H1 (cell line): Measurements from ENCODE around the gene SNED1. TPM values are rescaled to one million over a fixed set of nuclear protein-coding genes. Genes with fewer than 3 reads are reported as not detected.

Experiments used
- CEBPB ChIP-seq: IDR thresholded peaks from 2 replicates; pipeline ENCODE4 v1.6.1; 2012; ENCODE audit warnings: low read depth, low read length
- EGR1 ChIP-seq: IDR thresholded peaks from 2 replicates; pipeline ENCODE4 v1.6.1; 2011; ENCODE audit warnings: low read depth, low read length, borderline replicate concordance
- JUND ChIP-seq: IDR thresholded peaks from 2 replicates; pipeline ENCODE4 v1.6.1; 2011; ENCODE audit warnings: mild to moderate bottlenecking, improper control_type of control experiment, low read length
- POLR2AphosphoS5 ChIP-seq: IDR thresholded peaks from 2 replicates; pipeline ENCODE4 v1.6.1; 2011; ENCODE audit warnings: low read depth, low read length
- SIRT6 ChIP-seq: IDR thresholded peaks from one replicate; pipeline ENCODE4 v1.7.1; 2012; ENCODE audit warnings: low read length, inconsistent platforms
- polyA plus RNA-seq, 7 experiments: library from polyadenylated mRNA; depleted of rRNA in 3 of 7; stranded (reverse) in 5 of 7; unstranded in 2 of 7; fragments of >200 nt in 5 of 7; fragments of 200-250 nt in 2 of 7; gene quantifications; 1 replicate in 5 of 7; 2 replicates in 1 of 7; 4 replicates in 1 of 7; pipeline versions ENCODE4 v1.2.1 to v1.2.3, GENCODE V29; 2011 to 2013; ENCODE audit warnings: missing spikeins in 2 of 7, mixed read lengths in 2 of 7
- total RNA-seq: library from RNA; stranded (reverse); fragmentation: NEBNext Ultra II Directional; extraction: Animal tissue kit (Norgen Biotek cat#: 25700); gene quantifications from 2 replicates; pipeline ENCODE4 v1.2.1, GENCODE V29; 2021

Gene SNED1
- total and polyA plus RNA-seq, 2 of the 8 experiments (the other 6 are each of a cell fraction or from before 2014, with no cell fraction given), result 1.9 TPM

DNA sequence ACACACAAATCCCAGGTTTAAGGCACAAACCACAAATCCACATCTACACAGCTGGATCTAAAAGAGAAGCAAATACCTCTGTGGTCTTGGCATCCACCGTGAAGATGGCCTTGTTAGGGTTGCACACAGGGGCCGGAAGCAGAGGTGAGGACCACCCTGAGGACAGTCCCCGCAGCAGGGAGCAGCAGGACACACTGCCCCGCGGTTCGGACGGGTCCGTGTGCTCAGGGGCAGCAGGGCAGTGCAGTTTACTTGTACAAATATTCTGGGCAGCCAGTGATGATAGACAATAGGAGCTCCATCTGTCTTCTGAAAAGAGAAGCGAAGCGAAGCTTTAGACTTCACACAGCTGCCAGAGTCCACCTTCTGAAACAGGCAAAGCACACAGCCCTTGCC, 142.0 kb downstream of the SNED1 start (continued):
- TF ChIP-seq CEBPB (no peak), JUND (no peak), POLR2AphosphoS5 (no peak), SIRT6 (no peak), EGR1 (no peak)
